ENCODE results near the gene ART1. TPM values are rescaled to one million over a fixed set of nuclear protein-coding genes. Genes with fewer than 3 reads are reported as not detected.

The ART1 gene
- total RNA-seq, 3 donors from 2014 or later, result not detected

- no peaks in the 10 kb centered on the region for H3K36me3 Mint-ChIP-seq (ENCODE audit: insufficient read depth)
- H3K27me3 Mint-ChIP-seq (ENCODE audit: low read depth), result no peaks in the 10 kb centered on the region
- ATAC-seq (peak in 1 of 2 donors; percentile 27), DNase-seq (no peak)
- H3K9me3 Mint-ChIP-seq, result no peaks in the 10 kb centered on the region
- H3K4me1 Mint-ChIP-seq (ENCODE audit: low read depth), result peaks cover 1% of the 10 kb centered on the region
- H3K4me3 Mint-ChIP-seq, result no peak overlapping the region
These were observed 22.4 kb upstream of the ART1 start for GRCh38 chr11:3622521-3622920.

DNA sequence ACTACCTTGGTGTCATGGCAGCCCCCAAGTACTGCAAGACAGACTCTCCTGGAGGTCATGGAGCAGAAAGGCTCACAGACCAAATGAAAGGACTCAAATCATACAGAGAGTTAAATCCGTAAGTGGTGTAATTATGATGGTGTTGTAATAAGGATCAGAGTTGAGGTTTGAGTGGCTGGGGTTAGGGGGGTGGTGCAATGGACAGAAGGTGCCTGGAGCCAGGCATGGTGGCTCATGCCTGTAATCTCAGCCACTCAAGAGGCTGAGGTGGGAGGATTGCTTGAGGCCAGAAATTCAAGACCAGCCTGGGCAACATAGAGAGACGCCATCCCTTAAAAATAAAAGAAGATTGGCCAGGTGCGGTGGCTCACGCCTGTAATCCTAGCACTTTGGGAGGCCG lies 21.8 kb upstream of the ART1 start:
- H3K36me3 Mint-ChIP-seq (ENCODE audit: insufficient read depth), result no peaks in the 10 kb centered on the region
- H3K4me1 Mint-ChIP-seq (ENCODE audit: low read depth), result peaks cover 1% of the 10 kb centered on the region
- DNase-seq (no peak), ATAC-seq (no peak)
- no peak overlapping the region for H3K4me3 Mint-ChIP-seq
- H3K9me3 Mint-ChIP-seq, result no peaks in the 10 kb centered on the region
- no peaks in the 10 kb centered on the region for H3K27me3 Mint-ChIP-seq (ENCODE audit: low read depth)

DNA sequence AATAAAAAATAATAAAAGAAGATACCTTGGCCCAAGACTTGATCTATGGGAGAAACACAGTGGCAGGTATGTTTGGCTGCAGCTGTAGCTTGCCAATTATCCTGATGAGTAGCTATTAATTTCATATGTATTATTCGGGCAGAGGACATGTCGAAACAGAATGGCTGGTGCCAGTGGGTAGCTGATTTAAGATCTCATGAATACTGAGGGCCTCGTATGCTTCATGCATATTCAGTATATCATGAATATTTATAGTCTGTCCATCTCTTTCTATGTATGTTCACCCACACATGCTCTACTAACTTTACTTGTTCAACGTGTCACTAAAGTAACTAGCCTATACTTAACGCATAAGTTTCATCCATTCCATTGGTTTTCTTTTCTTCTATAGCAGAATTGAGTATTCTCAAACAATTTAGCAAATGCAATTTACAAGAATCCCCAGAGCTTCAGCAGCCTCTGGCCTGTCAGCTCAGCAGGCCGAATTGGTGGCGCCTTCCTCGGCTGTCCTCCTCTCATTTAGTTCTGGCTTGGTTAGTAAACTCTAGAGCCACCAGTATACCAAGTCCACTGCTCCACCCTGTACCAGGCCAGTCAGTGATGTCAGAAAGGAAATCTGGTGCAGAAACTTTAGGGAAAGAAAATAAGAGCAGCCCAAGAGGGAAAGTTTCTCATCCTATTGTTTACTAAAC lies 21.0 kb upstream of the ART1 start:
- Mint-ChIP-seq H3K27me3 (ENCODE audit: low read depth) (no peaks in the 10 kb centered on the region), H3K36me3 (ENCODE audit: insufficient read depth) (no peaks in the 10 kb centered on the region), H3K4me1 (ENCODE audit: low read depth) (peaks cover 1% of the 10 kb centered on the region), H3K4me3 (no peak overlapping the region), H3K9me3 (no peaks in the 10 kb centered on the region)
- DNase-seq, result no peak
- no peak for ATAC-seq

DNA sequence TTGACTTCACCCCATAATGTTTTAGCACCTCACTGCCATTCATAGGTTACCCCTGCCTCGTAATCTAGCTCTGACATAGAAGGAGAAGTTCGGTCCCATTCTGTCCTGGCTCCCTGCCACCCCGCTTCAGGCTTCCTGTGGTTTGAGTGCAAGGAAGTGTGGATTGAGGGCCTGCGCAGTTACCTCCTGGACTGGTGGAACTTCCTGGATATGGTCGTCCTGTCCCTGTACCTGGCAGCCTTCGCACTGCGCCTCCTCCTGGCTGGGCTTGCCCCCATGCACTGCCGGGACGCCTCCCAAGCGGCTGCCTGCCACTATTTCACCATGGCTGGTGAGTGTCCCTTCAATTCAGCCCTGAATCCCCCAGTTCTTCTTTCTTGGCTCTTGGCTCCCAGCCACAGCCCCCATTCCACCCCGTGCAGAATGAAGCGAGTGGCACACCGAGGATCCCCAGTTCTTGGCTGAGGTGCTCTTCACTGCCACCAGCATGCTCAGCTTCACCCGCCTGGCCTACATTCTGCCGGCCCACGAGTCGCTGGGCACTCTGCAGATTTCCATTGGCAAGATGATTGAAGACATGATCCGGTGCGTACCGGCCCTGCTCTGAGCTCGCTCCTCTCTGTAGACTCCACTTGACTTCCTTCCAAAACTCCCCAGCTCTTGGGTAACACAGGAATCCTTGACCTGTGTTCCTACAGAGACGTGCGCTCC lies 18.5 kb upstream of the ART1 start:
- DNase-seq, result no peak

DNA sequence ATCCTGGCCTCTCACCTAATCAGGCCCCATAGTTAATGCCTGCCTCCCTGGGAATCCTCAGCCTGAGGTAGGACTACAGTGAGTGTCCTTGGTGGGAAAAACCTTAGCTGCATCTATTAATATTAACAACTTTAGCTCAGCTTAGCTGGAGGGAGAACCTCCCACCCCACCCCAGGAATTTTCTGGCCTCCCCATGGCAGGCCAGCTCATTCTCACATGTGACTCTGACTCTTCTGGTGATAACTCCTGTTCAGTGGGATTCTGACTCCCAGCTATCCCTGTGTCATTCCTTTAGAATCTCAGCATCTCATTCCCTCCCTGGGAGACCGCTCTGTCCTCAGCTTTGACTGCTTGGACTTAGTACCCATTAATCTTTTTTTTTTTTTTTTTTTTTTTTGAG lies 17.6 kb upstream of the ART1 start:
- H3K4me3 Mint-ChIP-seq, result no peak overlapping the region

More for the DNA sequence above, 18.5 kb upstream of the ART1 start:
- H3K4me1 Mint-ChIP-seq (ENCODE audit: low read depth), result peaks cover 1% of the 10 kb centered on the region
- no peaks in the 10 kb centered on the region for H3K27me3 Mint-ChIP-seq (ENCODE audit: low read depth)
- no peak overlapping the region for H3K4me3 Mint-ChIP-seq
- H3K36me3 Mint-ChIP-seq (ENCODE audit: insufficient read depth), result no peaks in the 10 kb centered on the region
- peak; percentile 50 to 60 for ATAC-seq
- no peaks in the 10 kb centered on the region for H3K9me3 Mint-ChIP-seq

GRCh38 chr11:3631331-3631730 lies 13.6 kb upstream of the ART1 start:
- peaks cover 1% of the 10 kb centered on the region for H3K4me1 Mint-ChIP-seq (ENCODE audit: low read depth)
- no peaks in the 10 kb centered on the region for H3K9me3 Mint-ChIP-seq
- H3K4me3 Mint-ChIP-seq, result no peak overlapping the region
- DNase-seq (no peak), ATAC-seq (peak; percentile 27 to 32)
- no peaks in the 10 kb centered on the region for H3K36me3 Mint-ChIP-seq (ENCODE audit: insufficient read depth)
- H3K27me3 Mint-ChIP-seq (ENCODE audit: low read depth), result no peaks in the 10 kb centered on the region

More for the DNA sequence above, 17.6 kb upstream of the ART1 start:
- no peaks in the 10 kb centered on the region for H3K36me3 Mint-ChIP-seq (ENCODE audit: insufficient read depth)
- H3K9me3 Mint-ChIP-seq, result no peaks in the 10 kb centered on the region
- ATAC-seq (no peak), DNase-seq (no peak)
- peaks cover 1% of the 10 kb centered on the region for H3K4me1 Mint-ChIP-seq (ENCODE audit: low read depth)
- no peaks in the 10 kb centered on the region for H3K27me3 Mint-ChIP-seq (ENCODE audit: low read depth)

DNA sequence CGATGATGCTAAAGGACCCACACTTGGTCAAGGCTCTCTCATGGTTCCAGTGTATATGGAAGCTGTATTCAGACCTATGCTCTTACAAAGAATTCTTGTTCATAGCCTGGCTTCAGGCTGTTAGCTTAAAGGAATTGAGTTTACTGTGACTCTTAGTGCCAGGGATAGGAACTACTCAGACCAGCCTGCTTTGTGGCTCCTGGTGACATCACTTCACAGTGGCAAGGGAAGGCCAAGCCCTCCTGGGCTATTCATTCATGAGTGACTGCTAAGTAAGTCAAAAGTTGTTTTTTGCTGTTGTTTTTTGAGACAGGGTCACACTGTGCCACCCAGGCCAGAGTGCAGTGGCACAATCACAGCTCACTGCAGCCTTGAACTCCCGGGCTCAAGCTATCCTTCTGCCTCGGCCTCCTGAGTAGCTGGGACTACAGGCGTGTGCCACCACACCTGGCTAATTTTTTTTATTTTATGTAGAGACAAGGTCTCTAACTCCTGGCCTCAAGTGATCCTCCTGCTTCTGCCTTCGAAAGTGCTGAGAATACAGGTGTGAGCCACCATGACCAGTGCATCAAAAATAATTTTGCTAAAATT lies 12.8 kb upstream of the ART1 start:
- Mint-ChIP-seq H3K4me1 (ENCODE audit: low read depth) (no peaks in the 10 kb centered on the region), H3K27me3 (ENCODE audit: low read depth) (no peaks in the 10 kb centered on the region), H3K36me3 (ENCODE audit: insufficient read depth) (no peaks in the 10 kb centered on the region)

DNA sequence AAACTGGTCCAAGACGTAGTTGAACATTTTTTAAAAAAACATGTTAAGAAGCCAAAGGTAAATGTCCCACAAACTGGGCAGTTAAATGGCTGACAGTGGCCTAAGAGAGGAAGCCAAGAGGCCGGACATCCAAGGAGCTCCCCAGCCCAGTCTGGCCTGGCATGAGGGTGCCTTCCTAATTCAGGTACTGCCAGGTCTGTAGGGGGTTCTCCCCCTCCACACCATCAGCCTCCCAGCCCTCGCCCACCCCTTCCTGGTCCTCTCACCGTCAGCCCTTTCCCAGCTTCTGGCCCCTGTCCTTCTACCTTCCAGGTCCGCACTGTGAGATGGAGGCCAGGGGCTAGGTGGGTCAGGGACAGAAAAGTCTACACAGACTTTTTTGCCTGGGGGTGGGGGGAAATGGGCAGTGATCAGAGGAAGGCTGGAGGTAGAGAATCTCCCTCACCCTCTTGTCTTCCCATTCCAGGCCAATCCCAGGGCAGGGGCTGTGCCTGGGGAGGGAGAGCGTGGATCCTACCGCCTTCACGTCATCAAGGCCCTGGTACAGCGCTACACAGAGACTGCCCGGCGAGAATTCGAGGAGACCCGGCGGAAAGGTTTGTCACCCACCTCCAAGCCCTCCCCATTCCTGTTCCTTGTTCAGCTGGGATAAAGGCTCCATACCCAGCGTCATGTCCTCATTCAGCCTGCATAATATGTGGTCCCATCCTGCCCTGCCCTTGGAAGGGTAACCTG lies 9.1 kb upstream of the ART1 start:
- H3K36me3 Mint-ChIP-seq (ENCODE audit: insufficient read depth), result no peaks in the 10 kb centered on the region

More for the DNA sequence above, 12.8 kb upstream of the ART1 start:
- no peak overlapping the region for H3K4me3 Mint-ChIP-seq
- DNase-seq (no peak), ATAC-seq (no peak)
- H3K9me3 Mint-ChIP-seq, result no peaks in the 10 kb centered on the region

GRCh38 chr11:3637201-3637600 lies 7.7 kb upstream of the ART1 start:
- Mint-ChIP-seq H3K9me3 (no peaks in the 10 kb centered on the region), H3K4me1 (ENCODE audit: low read depth) (no peaks in the 10 kb centered on the region), H3K36me3 (ENCODE audit: insufficient read depth) (no peaks in the 10 kb centered on the region), H3K27me3 (ENCODE audit: low read depth) (peaks cover 2% of the 10 kb centered on the region), H3K4me3 (no peak overlapping the region)
- ATAC-seq (no peak), DNase-seq (no peak)

More for the DNA sequence above, 9.1 kb upstream of the ART1 start:
- Mint-ChIP-seq H3K9me3 (no peaks in the 10 kb centered on the region), H3K4me1 (ENCODE audit: low read depth) (no peaks in the 10 kb centered on the region), H3K4me3 (no peak overlapping the region), H3K27me3 (ENCODE audit: low read depth) (peaks cover 2% of the 10 kb centered on the region)
- no peak for DNase-seq
- ATAC-seq, result no peak

DNA sequence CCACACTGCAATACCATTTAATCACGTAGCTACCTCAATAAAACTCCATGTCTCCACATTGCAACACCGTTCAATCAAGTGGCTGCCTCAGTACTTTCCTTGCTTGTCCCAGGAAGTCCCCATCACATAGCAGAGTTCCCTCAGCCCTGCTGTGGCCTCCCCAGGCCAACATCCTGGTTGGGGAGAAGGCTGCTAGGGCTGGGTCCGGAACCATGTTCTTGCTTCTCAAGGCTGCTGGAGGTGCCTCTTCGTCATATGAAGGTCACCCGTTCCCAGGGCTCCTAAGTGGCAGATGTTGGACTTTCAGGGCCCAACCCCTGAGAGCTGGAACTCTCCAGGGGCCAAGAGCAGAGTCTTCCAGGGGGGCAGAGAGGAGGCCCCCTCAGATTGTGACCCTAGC lies 6.4 kb upstream of the ART1 start:
- ATAC-seq (no peak), DNase-seq (no peak)
- Mint-ChIP-seq H3K36me3 (ENCODE audit: insufficient read depth) (no peaks in the 10 kb centered on the region), H3K4me3 (no peak overlapping the region), H3K9me3 (no peaks in the 10 kb centered on the region), H3K4me1 (ENCODE audit: low read depth) (peaks cover 5% of the 10 kb centered on the region), H3K27me3 (ENCODE audit: low read depth) (peaks cover 2% of the 10 kb centered on the region)

- ATAC-seq (no peak), DNase-seq (no peak)
- Mint-ChIP-seq H3K9me3 (no peaks in the 10 kb centered on the region), H3K36me3 (ENCODE audit: insufficient read depth) (no peaks in the 10 kb centered on the region), H3K4me3 (no peak overlapping the region), H3K27me3 (ENCODE audit: low read depth) (peaks cover 10% of the 10 kb centered on the region), H3K4me1 (ENCODE audit: low read depth) (peaks cover 5% of the 10 kb centered on the region)
These were observed 5.1 kb upstream of the ART1 start for GRCh38 chr11:3639841-3640240.

- H3K9me3 Mint-ChIP-seq, result no peaks in the 10 kb centered on the region
- H3K27me3 Mint-ChIP-seq (ENCODE audit: low read depth), result peaks cover 18% of the 10 kb centered on the region
- no peak for ATAC-seq
- no peaks in the 10 kb centered on the region for H3K36me3 Mint-ChIP-seq (ENCODE audit: insufficient read depth)
- H3K4me1 Mint-ChIP-seq (ENCODE audit: low read depth), result peaks cover 5% of the 10 kb centered on the region
- DNase-seq, result no peak
- peak overlapping the region; percentile 33 for H3K4me3 Mint-ChIP-seq
These were observed 3.7 kb upstream of the ART1 start for GRCh38 chr11:3641191-3641590.

DNA sequence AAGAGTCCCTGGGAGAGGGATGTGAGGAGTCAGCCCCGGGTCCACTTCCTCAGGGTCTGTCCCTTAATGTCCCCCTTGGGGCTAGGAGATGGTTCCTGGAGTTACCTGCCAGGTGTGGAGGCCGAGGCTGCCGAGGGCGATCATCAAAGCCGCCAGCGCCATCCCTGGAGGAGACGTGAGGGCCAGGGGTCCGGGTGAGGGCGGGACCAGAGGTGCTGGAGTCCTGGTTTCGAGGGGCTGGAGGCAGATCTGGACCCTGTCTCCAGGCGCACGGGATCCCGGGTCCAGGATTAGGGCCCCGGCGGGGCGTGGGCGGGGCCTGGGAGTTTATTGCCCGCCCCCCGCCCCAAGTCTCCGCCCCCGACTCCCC lies 3.2 kb upstream of the ART1 start, which contains the start of gene ART5:
ART5 (minus strand) TSS at position 292 of the 370 bp plus-strand sequence; CDS start at position 162, 130 bp downstream.
- Mint-ChIP-seq H3K4me3 (peak within 1 kb of the TSS; percentile 75), H3K27me3 (ENCODE audit: low read depth) (peaks cover 22% of the 10 kb centered on the region), H3K9me3 (no peaks in the 10 kb centered on the region), H3K4me1 (ENCODE audit: low read depth) (peaks cover 5% of the 10 kb centered on the region), H3K36me3 (ENCODE audit: insufficient read depth) (no peaks in the 10 kb centered on the region)
- DNase-seq (no peak), ATAC-seq (no peak)
